ENCODE measurements around the gene CLDN20.

- TF ChIP-seq CTCF (IDR thresholded peaks at IDR 0.05; ENCODE audit: insufficient read depth, low read length) (no peak), REST (IDR thresholded peaks at IDR 0.05; ENCODE audit: insufficient replicate concordance, low read depth) (no peak), POLR2AphosphoS5 (IDR thresholded peaks at IDR 0.05; ENCODE audit: low read depth) (no peak), SPI1 (IDR thresholded peaks at IDR 0.05; ENCODE audit: borderline replicate concordance, low read depth) (peak; percentile 40; the same call in 1 of the 2 replicates)
Observed at GRCh38 chr6:155223646-155224451, 40.0 kb upstream of the CLDN20 start.

Data from HL-60 (cell line).